ENCODE measurements around the gene ROPN1L.

The ROPN1L gene

GRCh38 chr5:10475931-10476676 is 34.4 kb downstream of the ROPN1L start:
- no peak overlapping the region for H3K4me2 ChIP-seq (ENCODE audit: low read depth, low read length, poor library complexity, severe bottlenecking)
- no peaks in the 10 kb centered on the region for H3K4me1 ChIP-seq (ENCODE audit: insufficient read depth, low read length, poor library complexity, severe bottlenecking)
- no peak overlapping the region for H3K9ac ChIP-seq (ENCODE audit: low read depth, low read length, poor library complexity, severe bottlenecking)
- no peaks in the 10 kb centered on the region for H4K20me1 ChIP-seq (ENCODE audit: insufficient read depth, low read length, poor library complexity, severe bottlenecking)
- no peak for TF ChIP-seq EZH2phosphoT487 (IDR thresholded peaks at IDR 0.05; ENCODE audit: borderline replicate concordance)
- H3K79me2 ChIP-seq (ENCODE audit: insufficient read depth, low read length), result no peaks in the 10 kb centered on the region
- no peaks in the 10 kb centered on the region for H3K9me2 ChIP-seq (replicated peaks; ENCODE audit: low read depth, low read length)
- peaks cover 4% of the 10 kb centered on the region for H3K27me3 ChIP-seq (ENCODE audit: insufficient read depth, low read length, poor library complexity, severe bottlenecking)
- no peaks in the 10 kb centered on the region for H3K9me3 ChIP-seq (ENCODE audit: insufficient read depth, low read depth, low read length)
- no peak overlapping the region for H2AFZ ChIP-seq (ENCODE audit: low read length)
- no peak overlapping the region for H3K4me3 ChIP-seq (ENCODE audit: low read length, poor library complexity, severe bottlenecking)
- no peaks in the 10 kb centered on the region for H3K36me3 ChIP-seq (ENCODE audit: insufficient read depth, low read length)
- H3F3A ChIP-seq (ENCODE audit: low read depth), result no peaks in the 10 kb centered on the region

GRCh38 chr5:10476878-10477277 is 35.2 kb downstream of the ROPN1L start:
- TF ChIP-seq, protein P1, sequence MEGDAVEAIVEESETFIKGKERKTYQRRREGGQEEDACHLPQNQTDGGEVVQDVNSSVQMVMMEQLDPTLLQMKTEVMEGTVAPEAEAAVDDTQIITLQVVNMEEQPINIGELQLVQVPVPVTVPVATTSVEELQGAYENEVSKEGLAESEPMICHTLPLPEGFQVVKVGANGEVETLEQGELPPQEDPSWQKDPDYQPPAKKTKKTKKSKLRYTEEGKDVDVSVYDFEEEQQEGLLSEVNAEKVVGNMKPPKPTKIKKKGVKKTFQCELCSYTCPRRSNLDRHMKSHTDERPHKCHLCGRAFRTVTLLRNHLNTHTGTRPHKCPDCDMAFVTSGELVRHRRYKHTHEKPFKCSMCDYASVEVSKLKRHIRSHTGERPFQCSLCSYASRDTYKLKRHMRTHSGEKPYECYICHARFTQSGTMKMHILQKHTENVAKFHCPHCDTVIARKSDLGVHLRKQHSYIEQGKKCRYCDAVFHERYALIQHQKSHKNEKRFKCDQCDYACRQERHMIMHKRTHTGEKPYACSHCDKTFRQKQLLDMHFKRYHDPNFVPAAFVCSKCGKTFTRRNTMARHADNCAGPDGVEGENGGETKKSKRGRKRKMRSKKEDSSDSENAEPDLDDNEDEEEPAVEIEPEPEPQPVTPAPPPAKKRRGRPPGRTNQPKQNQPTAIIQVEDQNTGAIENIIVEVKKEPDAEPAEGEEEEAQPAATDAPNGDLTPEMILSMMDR (conservative IDR thresholded peaks at IDR 0.05; ENCODE audit: low read length), result no peak
- no peak for TF ChIP-seq EZH2phosphoT487 (IDR thresholded peaks at IDR 0.05; ENCODE audit: borderline replicate concordance)
- Histone ChIP-seq H3K36me3 (ENCODE audit: insufficient read depth, low read length) (no peaks in the 10 kb centered on the region), H2AFZ (ENCODE audit: low read length) (no peak overlapping the region), H3F3A (ENCODE audit: low read depth) (no peaks in the 10 kb centered on the region), H3K79me2 (ENCODE audit: insufficient read depth, low read length) (no peaks in the 10 kb centered on the region), H3K4me1 (ENCODE audit: insufficient read depth, low read length, poor library complexity, severe bottlenecking) (no peaks in the 10 kb centered on the region), H4K20me1 (ENCODE audit: insufficient read depth, low read length, poor library complexity, severe bottlenecking) (no peaks in the 10 kb centered on the region), H3K9me2 (replicated peaks; ENCODE audit: low read depth, low read length) (no peaks in the 10 kb centered on the region), H3K4me3 (ENCODE audit: low read length, poor library complexity, severe bottlenecking) (no peak overlapping the region), H3K9me3 (ENCODE audit: insufficient read depth, low read depth, low read length) (no peaks in the 10 kb centered on the region), H3K9ac (ENCODE audit: low read depth, low read length, poor library complexity, severe bottlenecking) (no peak overlapping the region), H3K27me3 (ENCODE audit: insufficient read depth, low read length, poor library complexity, severe bottlenecking) (peaks cover 4% of the 10 kb centered on the region), H3K4me2 (ENCODE audit: low read depth, low read length, poor library complexity, severe bottlenecking) (no peak overlapping the region)

DNA sequence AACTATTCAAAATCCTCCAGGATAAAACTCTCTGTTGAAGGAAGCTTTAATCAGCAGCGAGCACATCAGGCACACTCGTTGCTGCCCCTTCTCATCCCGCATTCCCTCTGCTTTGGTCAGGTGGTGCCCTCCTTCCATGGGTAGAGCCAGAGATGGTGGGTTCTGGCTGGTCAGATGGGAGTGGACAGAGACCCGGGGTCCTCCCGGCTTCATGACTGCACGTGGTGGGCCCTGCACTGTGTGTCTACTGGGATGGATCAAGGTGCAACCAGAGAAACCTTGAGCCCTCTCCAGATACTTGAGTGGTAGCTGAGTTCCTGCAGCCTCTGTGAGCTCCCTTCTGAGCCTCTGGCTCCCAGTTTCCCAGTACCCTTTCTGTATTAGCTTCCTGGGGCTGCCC is 36.3 kb downstream of the ROPN1L start:
- Histone ChIP-seq H3K4me1 (ENCODE audit: insufficient read depth, low read length, poor library complexity, severe bottlenecking) (no peaks in the 10 kb centered on the region), H3K79me2 (ENCODE audit: insufficient read depth, low read length) (no peaks in the 10 kb centered on the region), H2AFZ (ENCODE audit: low read length) (no peak overlapping the region), H3K36me3 (ENCODE audit: insufficient read depth, low read length) (no peaks in the 10 kb centered on the region), H3K4me2 (ENCODE audit: low read depth, low read length, poor library complexity, severe bottlenecking) (no peak overlapping the region), H4K20me1 (ENCODE audit: insufficient read depth, low read length, poor library complexity, severe bottlenecking) (no peaks in the 10 kb centered on the region), H3K9me3 (ENCODE audit: insufficient read depth, low read depth, low read length) (no peaks in the 10 kb centered on the region), H3K27me3 (ENCODE audit: insufficient read depth, low read length, poor library complexity, severe bottlenecking) (peaks cover 4% of the 10 kb centered on the region), H3K4me3 (ENCODE audit: low read length, poor library complexity, severe bottlenecking) (no peak overlapping the region), H3K9me2 (replicated peaks; ENCODE audit: low read depth, low read length) (no peaks in the 10 kb centered on the region), H3F3A (ENCODE audit: low read depth) (no peaks in the 10 kb centered on the region), H3K9ac (ENCODE audit: low read depth, low read length, poor library complexity, severe bottlenecking) (no peak overlapping the region)
- TF ChIP-seq EZH2phosphoT487 (IDR thresholded peaks at IDR 0.05; ENCODE audit: borderline replicate concordance), result no peak
- TF ChIP-seq, protein P1 (conservative IDR thresholded peaks at IDR 0.05; ENCODE audit: low read length), result no peak

GRCh38 chr5:10478436-10478835 is 36.8 kb downstream of the ROPN1L start:
- no peaks in the 10 kb centered on the region for H4K20me1 ChIP-seq (ENCODE audit: insufficient read depth, low read length, poor library complexity, severe bottlenecking)
- peaks cover 4% of the 10 kb centered on the region for H3K27me3 ChIP-seq (ENCODE audit: insufficient read depth, low read length, poor library complexity, severe bottlenecking)
- no peaks in the 10 kb centered on the region for H3F3A ChIP-seq (ENCODE audit: low read depth)
- H3K9me2 ChIP-seq (replicated peaks; ENCODE audit: low read depth, low read length), result no peaks in the 10 kb centered on the region
- H3K4me2 ChIP-seq (ENCODE audit: low read depth, low read length, poor library complexity, severe bottlenecking), result no peak overlapping the region
- no peak overlapping the region for H3K9ac ChIP-seq (ENCODE audit: low read depth, low read length, poor library complexity, severe bottlenecking)
- no peaks in the 10 kb centered on the region for H3K36me3 ChIP-seq (ENCODE audit: insufficient read depth, low read length)
- H2AFZ ChIP-seq (ENCODE audit: low read length), result no peak overlapping the region
- H3K4me3 ChIP-seq (ENCODE audit: low read length, poor library complexity, severe bottlenecking), result no peak overlapping the region
- no peaks in the 10 kb centered on the region for H3K4me1 ChIP-seq (ENCODE audit: insufficient read depth, low read length, poor library complexity, severe bottlenecking)
- no peaks in the 10 kb centered on the region for H3K9me3 ChIP-seq (ENCODE audit: insufficient read depth, low read depth, low read length)
- no peaks in the 10 kb centered on the region for H3K79me2 ChIP-seq (ENCODE audit: insufficient read depth, low read length)
- TF ChIP-seq EZH2phosphoT487 (IDR thresholded peaks at IDR 0.05; ENCODE audit: borderline replicate concordance), result no peak
- TF ChIP-seq, protein P1 (conservative IDR thresholded peaks at IDR 0.05; ENCODE audit: low read length), result no peak
